GM13976 (cell line): ENCODE measurements around the gene ADNP.

Experiments
- DNase-seq: peaks from one replicate; pipeline ENCODE4 v3.0.0; 2012; ENCODE audit warnings: low spot score
- in situ Hi-C: fragments of 300-500 bp; cut with MboI; formaldehyde crosslinking; loops from one replicate; pipeline ENCODE4 v1.12.0; 2022; ENCODE audit warnings: low sequenced_read_pairs, mixed read lengths, inconsistent platforms; ENCODE audit not compliant: unreplicated experiment
- TF ChIP-seq, protein P1 (sequence below): IDR thresholded peaks from 2 replicates; pipeline ENCODE4 v1.5.1; 2012; ENCODE audit warnings: borderline replicate concordance, mild to moderate bottlenecking; ENCODE audit not compliant: insufficient read depth; ENCODE audit errors: extremely low read depth, missing control alignments, control extremely low read depth

The ADNP gene

DNA sequence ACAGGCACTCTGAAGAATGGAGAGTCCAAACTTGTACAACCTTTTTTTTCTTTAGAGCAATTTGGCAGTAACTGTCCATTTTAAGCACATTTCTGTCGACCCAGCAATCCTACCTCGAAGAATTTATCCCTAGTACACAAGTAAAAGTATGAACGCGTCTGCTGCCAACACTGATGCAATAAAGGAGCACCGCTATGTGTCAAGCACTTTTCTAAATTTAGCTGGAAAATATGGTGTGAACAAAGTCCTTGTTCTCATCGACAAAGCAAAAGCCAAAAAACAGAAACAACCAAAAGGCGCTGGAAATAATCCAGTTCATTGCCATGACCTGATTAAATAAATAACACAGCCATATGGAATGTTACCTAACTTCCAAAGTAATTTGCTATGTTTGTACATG is 26.0 kb upstream of the ADNP start:
- DNase-seq, result no peak
- TF ChIP-seq, protein P1, sequence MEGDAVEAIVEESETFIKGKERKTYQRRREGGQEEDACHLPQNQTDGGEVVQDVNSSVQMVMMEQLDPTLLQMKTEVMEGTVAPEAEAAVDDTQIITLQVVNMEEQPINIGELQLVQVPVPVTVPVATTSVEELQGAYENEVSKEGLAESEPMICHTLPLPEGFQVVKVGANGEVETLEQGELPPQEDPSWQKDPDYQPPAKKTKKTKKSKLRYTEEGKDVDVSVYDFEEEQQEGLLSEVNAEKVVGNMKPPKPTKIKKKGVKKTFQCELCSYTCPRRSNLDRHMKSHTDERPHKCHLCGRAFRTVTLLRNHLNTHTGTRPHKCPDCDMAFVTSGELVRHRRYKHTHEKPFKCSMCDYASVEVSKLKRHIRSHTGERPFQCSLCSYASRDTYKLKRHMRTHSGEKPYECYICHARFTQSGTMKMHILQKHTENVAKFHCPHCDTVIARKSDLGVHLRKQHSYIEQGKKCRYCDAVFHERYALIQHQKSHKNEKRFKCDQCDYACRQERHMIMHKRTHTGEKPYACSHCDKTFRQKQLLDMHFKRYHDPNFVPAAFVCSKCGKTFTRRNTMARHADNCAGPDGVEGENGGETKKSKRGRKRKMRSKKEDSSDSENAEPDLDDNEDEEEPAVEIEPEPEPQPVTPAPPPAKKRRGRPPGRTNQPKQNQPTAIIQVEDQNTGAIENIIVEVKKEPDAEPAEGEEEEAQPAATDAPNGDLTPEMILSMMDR, result no peak
- in situ Hi-C loops, result no loop called here

DNA sequence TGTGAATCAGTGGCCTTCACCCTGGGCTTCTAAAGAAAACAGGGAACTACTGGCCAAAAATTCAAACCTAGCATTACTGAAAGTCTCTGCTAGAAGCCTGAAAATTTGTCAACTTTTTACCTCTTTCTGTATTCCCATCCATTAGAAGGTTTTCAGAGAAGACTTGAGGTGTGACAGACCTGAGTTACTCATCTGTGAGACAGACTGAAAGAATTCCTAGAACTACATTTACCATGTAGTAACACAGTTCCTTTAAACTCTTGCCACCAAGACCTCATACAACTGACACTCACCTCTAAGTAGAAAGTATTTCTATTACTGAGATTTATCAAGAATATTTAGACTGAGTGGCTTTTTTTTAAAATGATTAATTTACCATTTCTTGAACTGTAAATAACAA is 22.6 kb upstream of the ADNP start:
- TF ChIP-seq, protein P1, result no peak
- in situ Hi-C loops, result no loop called here
- DNase-seq, result no peak

DNA sequence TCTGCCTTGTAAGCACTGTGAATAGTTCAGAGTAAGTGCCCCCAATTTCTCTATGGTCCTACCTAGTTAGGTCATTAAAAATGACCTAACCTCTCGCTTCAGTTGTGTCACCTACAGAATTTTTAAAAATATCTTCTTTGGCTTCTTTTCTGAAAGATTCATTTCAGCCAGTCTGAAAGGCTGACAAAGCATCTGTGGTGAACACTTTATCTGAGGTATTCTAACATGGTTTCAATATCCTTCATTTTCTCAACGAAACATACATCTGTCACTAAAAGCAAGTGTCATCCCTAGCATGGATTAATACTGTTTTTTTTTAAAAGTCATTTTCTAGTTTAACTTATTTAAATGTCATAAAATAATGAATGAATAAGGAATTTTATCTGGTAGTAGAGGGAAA is 22.0 kb upstream of the ADNP start:
- DNase-seq, result no peak
- in situ Hi-C loops, result no loop called here

DNA sequence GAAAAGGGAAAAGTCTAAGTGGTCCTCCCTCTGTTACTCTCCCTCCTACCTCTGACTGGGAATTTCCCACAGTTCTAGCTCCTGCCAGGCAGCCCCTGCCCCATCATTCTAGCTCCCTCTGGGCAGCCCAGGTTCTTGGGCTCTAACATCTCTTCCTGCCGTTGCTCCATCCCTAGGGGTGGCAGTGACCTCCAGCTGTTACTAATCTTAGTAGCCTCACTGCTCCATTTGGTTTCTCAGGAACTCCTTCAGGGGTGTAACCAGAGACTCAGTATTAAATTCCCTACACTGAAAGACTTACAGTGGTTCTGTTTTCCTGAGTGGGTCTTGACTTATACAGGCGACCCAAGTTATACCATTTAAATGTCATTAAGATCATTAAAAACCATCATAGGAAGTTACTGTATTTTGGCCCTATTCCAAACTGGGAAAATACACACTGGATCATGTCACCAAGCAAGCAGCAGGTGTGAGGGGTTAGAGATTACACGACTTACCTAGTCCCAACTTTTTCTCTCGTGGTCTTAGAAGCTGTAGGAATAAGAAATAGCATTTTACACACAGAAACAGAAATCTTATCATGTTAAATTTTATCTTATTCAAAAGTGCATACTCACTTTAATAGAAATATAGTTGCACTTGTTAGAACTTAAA is 17.0 kb upstream of the ADNP start:
- TF ChIP-seq, protein P1, result no peak

More for the DNA sequence above, 22.0 kb upstream of the ADNP start:
- TF ChIP-seq, protein P1, result no peak

DNA sequence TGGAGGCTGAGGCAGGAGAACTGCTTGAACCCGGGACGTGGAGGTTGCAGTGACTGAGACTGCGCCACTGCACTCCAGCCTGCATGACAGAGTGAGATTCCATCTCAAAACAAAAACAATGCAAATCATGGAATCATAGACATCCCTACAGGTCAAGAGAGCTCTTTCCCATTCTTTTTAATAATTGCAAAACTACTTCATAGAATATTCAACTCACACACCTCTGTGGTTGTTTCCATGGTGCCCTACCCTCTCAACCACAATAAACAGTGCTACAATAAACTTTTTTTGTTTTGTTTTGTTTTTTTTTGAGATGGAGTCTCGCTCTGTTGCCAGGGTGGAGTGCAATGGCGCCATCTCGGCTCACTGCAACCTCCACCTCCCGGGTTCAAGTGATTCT is 11.8 kb upstream of the ADNP start:
- DNase-seq, result no peak
- TF ChIP-seq, protein P1, result no peak
- in situ Hi-C loops, result no loop called here

More for the DNA sequence above, 17.0 kb upstream of the ADNP start:
- no peak for DNase-seq
- in situ Hi-C loops, result no loop called here

DNA sequence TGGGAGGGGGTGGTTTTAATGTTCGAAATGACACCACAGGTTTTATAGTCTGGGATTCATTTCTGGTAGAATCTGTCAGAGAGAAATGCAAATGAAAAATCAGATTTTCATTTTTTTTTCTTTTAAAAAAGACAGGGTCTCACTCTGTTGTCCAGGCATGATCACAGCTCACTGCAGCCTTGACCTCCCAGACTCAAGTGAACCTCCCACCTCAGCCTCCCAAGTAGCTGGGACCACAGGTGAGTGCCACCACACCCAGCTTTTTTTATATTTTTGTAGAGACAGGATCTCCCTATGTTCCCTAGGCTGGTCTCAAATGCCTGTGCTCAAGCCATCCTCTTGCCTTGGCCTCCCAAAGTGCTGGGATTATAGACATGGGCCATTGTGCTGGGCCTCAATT is 2.4 kb upstream of the ADNP start:
- in situ Hi-C loops, result loop anchor here (10.0 kb wide), 1 partner anchor 119 kb away; no protein-coding TSS in a partner anchor
- TF ChIP-seq, protein P1, result no peak

More for the DNA sequence above, 2.4 kb upstream of the ADNP start:
- no peak for DNase-seq
